Skeletal muscle tissue (tissue), 4 donors: ENCODE data around the gene CAPN2. TPM values are rescaled to one million over a fixed set of nuclear protein-coding genes. Genes with fewer than 3 reads are reported as not detected.

Experiments
- H3K27ac ChIP-seq: one replicate; pipeline ENCODE4 v1.7.0; 2013; ENCODE audit warnings: mild to moderate bottlenecking, low read depth, low read length, inconsistent platforms
- H3K27me3 ChIP-seq, 3 donors: one replicate each; pipeline ENCODE4 v1.7.0; 2013; ENCODE audit warnings: low read length in 3 of 3; ENCODE audit not compliant: control insufficient read depth in 3 of 3, insufficient read depth in 3 of 3
- H3K36me3 ChIP-seq, 3 donors: one replicate each; pipeline ENCODE4 v1.7.0; 2013; ENCODE audit warnings: low read length in 3 of 3; ENCODE audit not compliant: control insufficient read depth in 3 of 3, insufficient read depth in 3 of 3
- H3K4me1 ChIP-seq, 3 donors: one replicate each; pipeline ENCODE4 v1.7.0; 2013; ENCODE audit warnings: low read length in 3 of 3, mild to moderate bottlenecking in 3 of 3; ENCODE audit not compliant: control insufficient read depth in 3 of 3, insufficient read depth in 3 of 3
- H3K4me3 ChIP-seq, 3 donors: one replicate each; pipeline ENCODE4 v1.7.0; 2013; ENCODE audit warnings: low read length in 3 of 3
- H3K9ac ChIP-seq, 3 donors: one replicate each; pipeline ENCODE4 v1.7.0; 2013; ENCODE audit warnings: low read length in 3 of 3, mild to moderate bottlenecking in 3 of 3, moderate library complexity in 2 of 3, low read depth in 1 of 3
- H3K9me3 ChIP-seq, 3 donors: one replicate each; pipeline ENCODE4 v1.7.0; 2013; ENCODE audit warnings: low read length in 3 of 3; ENCODE audit not compliant: control insufficient read depth in 3 of 3
- total RNA-seq: library from RNA; depleted of rRNA; stranded (reverse); fragments of >200 nt; gene quantifications from one replicate; pipeline ENCODE4 v1.2.3, GENCODE V29; 2014
- donor health status: Osteomylitis.

Gene CAPN2
- total RNA-seq, 1 donor from 2014 or later = 78.8 TPM

DNA sequence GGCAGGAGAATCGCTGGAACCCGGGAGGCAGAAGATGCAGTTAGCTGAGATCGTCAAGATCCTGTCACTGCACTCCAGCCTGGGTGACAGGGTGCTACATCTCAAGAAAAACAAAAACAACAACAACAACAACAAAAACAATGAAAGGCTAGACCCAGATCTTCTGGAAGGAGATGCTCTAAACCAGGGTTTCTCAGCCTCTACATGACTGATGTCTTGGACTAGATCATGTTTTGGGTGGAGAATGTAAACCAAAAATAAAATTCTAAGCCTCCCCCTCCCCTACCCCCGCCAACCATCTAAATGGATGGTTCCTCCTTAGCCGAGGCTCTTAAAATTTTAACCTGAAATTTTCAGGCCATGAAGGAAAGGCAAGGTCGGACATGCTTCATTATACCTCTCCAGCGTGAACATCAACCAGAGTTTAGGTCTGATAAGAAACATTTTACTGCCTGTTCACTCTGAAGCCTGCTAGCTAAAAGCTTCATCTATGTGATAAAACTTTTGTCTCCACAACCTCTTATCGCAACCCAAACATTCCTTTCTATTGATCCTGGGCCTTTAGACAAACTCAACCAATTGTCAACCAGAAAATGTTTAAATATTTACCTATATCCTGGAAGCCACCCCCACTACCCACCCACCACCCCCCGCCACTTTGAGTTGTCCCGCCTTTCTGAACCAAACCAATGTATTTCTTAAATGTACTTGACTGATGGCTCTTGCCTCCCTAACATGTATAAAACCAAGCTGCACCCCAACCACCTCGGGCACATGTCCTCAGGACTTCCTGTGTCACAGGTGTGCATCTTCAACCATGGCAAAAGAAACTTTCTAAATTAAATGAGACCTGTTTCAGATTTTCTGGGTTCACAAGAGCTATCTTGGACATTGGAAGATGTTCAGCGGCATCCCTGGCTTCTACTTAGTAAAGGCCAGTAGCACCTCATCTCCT, 1.9 kb upstream of the CAPN2 start:
- Histone ChIP-seq H3K27ac (no peak overlapping the region), H3K9me3 (no peaks in the 10 kb centered on the region), H3K36me3 (peaks cover 0 to 3% (median 2%) of the 10 kb centered on the region in 3 donors), H3K4me1 (peaks cover 32 to 58% (median 39%) of the 10 kb centered on the region in 3 donors), H3K27me3 (no peaks in the 10 kb centered on the region), H3K9ac (no peak overlapping the region), H3K4me3 (no peak overlapping the region)

DNA sequence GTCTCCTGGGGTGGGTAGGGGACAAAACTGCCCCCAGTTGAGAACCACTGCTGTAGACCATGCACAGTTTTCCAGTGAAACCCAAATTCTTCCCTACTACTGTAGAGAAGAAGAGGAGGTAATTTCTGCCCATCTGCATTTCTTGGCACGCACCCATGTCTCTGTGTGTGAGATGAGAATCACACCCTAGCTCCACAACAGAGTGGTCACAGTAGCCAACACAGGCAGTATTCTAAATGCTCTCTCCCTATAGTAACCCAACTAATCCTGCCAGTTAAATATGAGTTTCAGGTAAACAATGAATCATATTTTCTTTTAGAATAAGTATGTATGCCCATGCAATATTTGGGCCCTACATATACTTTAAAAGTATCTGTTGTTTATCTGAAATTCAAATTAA, 1.2 kb upstream of the CAPN2 start:
- Histone ChIP-seq H3K9me3 (no peaks in the 10 kb centered on the region), H3K4me1 (peaks cover 35 to 63% (median 45%) of the 10 kb centered on the region in 3 donors), H3K9ac (no peak overlapping the region), H3K27me3 (no peaks in the 10 kb centered on the region), H3K36me3 (peaks cover 0 to 3% (median 2%) of the 10 kb centered on the region in 3 donors), H3K27ac (no peak overlapping the region), H3K4me3 (no peak overlapping the region)

DNA sequence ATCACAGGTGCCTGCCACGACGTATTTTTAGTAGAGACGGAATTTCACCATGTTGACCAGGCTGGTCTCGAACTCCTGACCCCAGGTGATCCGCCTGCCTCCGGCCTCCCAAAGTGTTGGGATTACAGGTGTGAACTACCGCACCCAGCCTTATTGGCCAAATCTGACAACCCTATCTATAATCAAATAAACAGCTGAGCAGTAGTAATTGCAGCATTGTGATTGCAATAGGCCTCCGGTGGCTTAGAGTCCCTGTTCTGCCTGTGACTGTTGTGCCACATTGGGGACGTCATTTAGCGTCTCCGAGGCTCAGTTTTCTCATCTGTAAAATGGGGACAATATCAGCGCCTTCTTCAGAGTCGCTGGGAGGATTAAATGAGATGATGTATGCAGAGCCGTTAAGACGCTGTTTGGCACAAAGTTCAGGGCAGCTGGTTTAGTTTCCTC, 569 bp upstream of the CAPN2 start:
- Histone ChIP-seq H3K36me3 (peaks cover 0 to 4% (median 3%) of the 10 kb centered on the region in 3 donors), H3K27me3 (no peaks in the 10 kb centered on the region), H3K27ac (peak overlapping the region; percentile 81), H3K4me1 (peaks cover 35 to 62% (median 51%) of the 10 kb centered on the region in 3 donors), H3K9me3 (no peaks in the 10 kb centered on the region), H3K9ac (peak overlapping the region; percentile 78 to 96 (median 82)), H3K4me3 (peak overlapping the region; percentile 67 to 94 (median 79))

DNA sequence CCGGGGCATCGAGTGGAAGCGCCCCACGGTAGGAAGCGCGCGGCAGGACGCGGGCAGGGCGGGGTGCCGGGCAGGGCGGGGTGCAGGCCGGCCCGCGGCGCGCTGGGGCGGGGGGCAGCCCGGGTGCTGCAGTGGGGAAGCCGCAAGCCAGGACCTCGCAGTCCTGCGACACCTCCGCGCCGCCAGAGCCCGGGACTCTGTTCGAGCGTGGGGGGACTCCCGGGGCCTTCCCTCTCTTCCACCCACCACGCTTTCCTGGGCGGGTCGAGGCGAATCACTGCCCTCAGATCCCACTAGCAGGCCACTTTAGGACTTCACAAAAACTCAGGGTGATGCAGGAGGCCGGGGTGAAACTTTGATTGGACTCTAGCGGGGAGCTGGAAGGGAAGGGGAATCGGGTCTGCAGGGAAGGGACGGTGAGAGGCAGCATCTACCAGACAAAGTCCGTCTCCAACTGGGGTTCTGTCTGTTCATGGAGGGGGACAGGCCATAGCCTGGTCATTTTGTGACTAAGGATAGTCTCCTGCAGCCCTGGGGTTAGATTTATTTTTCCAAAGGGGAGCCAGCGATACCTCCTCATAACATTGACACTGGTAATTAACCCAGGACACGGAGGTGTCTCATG, 623 bp downstream of the CAPN2 start:
- Histone ChIP-seq H3K27me3 (no peaks in the 10 kb centered on the region), H3K4me1 (peaks cover 27 to 51% (median 46%) of the 10 kb centered on the region in 3 donors), H3K36me3 (peaks cover 4 to 15% (median 8%) of the 10 kb centered on the region in 3 donors), H3K4me3 (peak overlapping the region; percentile 79 to 94 (median 85)), H3K9me3 (no peaks in the 10 kb centered on the region), H3K9ac (peak overlapping the region; percentile 79 to 96 (median 91)), H3K27ac (peak overlapping the region; percentile 81)

DNA sequence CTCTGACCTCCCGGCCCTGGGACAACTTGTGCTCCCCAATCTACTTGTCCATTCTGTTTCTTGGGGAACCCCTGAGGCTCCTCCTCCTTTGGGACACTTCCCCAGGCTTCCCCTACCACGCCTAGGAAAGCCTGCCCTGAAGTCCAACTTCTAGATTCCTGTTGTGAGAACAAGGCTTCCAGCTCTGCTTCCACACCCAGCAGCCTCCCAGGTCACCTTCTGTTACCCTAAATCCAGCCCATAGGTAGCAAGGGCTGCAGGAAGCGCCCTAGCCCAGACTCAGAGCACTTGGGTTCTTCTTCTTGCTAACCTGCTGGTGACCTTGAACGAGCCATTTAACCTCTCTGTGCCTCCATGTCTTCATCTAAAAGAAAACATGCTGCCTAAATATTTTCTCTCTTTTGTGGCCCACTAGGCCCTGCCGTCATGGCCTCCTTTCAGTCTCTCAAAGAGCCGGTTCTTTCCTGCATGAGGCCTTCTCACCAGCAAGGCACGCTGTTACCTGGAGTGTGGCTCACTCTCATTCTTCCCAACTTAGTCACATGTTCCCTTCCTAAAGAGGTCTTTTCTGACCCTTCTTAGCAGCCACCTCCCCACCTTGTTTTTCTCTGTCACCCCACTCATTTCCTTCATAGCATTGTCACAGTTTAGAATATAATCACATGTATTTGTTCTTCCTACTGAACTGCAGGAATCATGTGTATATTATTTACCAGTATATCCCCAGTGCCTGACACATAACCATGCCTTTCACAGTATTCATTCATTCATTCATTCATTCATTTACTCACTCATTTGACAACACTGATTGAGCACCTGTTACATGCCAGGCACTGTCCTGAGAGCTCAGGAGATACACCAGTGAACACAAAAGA, 1.4 kb downstream of the CAPN2 start:
- peak overlapping the region; percentile 79 to 96 (median 91) for H3K9ac ChIP-seq
- no peaks in the 10 kb centered on the region for H3K9me3 ChIP-seq
- H3K27me3 ChIP-seq = no peaks in the 10 kb centered on the region
- H3K36me3 ChIP-seq = peaks cover 12 to 23% (median 15%) of the 10 kb centered on the region in 3 donors
- peaks cover 27 to 48% (median 43%) of the 10 kb centered on the region in 3 donors for H3K4me1 ChIP-seq
- peak overlapping the region; percentile 81 for H3K27ac ChIP-seq
- peak overlapping the region; percentile 79 to 94 (median 85) for H3K4me3 ChIP-seq

- H3K27ac ChIP-seq = no peak overlapping the region
- peak overlapping the region in 2 of 3 donors; percentile 12 to 85 for H3K4me3 ChIP-seq
These were observed 2.0 kb downstream of the CAPN2 start for GRCh38 chr1:223714421-223714724.

DNA sequence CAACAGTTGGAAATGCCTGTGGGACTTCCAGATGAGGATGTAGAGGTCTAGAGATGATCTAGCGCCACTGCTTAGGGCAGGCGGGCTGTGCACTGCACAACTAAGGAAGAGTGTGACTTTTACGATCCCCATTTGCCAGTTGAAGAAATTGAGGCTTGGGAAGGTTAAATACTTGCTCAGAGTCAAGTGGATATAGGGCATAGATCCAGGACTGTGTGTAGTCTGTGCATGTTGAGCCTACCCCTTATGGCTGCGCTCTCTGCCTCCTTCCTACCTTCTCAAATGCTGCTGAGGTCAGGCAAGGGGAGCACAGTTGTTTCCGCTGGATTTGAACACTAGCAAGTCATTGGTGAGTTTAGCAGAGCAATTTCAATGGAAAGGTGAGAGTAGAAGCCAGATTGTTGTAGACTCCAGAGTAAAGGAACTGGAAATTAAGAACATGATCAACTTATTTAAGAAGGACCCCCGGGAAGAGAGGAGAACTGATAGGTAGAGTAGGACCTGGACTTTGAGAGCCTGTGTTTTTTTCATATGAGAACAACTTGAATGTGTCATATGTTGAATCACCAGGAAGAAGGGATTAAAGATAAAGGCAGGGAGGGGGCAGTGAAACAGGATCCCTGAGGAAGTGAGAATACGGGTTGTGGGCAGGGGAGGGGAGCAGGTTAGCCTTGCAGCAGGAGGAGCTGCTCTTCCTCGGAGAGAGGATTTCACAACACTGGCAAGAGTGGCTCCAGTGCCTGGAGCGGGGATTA, 2.7 kb downstream of the CAPN2 start:
- H3K4me1 ChIP-seq = peaks cover 27 to 45% (median 43%) of the 10 kb centered on the region in 3 donors
- H3K36me3 ChIP-seq = peaks cover 20 to 33% (median 20%) of the 10 kb centered on the region in 3 donors
- peak overlapping the region; percentile 16 for H3K27ac ChIP-seq
- no peaks in the 10 kb centered on the region for H3K27me3 ChIP-seq
- H3K9me3 ChIP-seq = no peaks in the 10 kb centered on the region
- peak overlapping the region; percentile 7 to 39 (median 31) for H3K4me3 ChIP-seq
- H3K9ac ChIP-seq = peak overlapping the region in 2 of 3 donors; percentile 55 to 63

More at GRCh38 chr1:223714421-223714724, 2.0 kb downstream of the CAPN2 start:
- peak overlapping the region in 1 of 3 donors; percentile 63 for H3K9ac ChIP-seq
- peaks cover 14 to 27% (median 16%) of the 10 kb centered on the region in 3 donors for H3K36me3 ChIP-seq
- H3K9me3 ChIP-seq = no peaks in the 10 kb centered on the region
- H3K4me1 ChIP-seq = peaks cover 27 to 45% (median 43%) of the 10 kb centered on the region in 3 donors
- no peaks in the 10 kb centered on the region for H3K27me3 ChIP-seq

GRCh38 chr1:223715604-223716172, 3.3 kb downstream of the CAPN2 start:
- Histone ChIP-seq H3K4me1 (peaks cover 28 to 48% (median 43%) of the 10 kb centered on the region in 3 donors), H3K9ac (peak overlapping the region in 2 of 3 donors; percentile 15 to 55), H3K27ac (peak overlapping the region; percentile 16)

More at GRCh38 chr1:223715604-223716172, 3.3 kb downstream of the CAPN2 start:
- Histone ChIP-seq H3K9me3 (no peaks in the 10 kb centered on the region), H3K36me3 (peaks cover 20 to 34% (median 22%) of the 10 kb centered on the region in 3 donors), H3K4me3 (peak overlapping the region in 1 of 3 donors; percentile 7), H3K27me3 (no peaks in the 10 kb centered on the region)
